DOHH2 (cell line): ENCODE measurements around the gene MAT1A.

Source experiments
- EZH2phosphoT487 ChIP-seq: fragments of 200-600 bp; sonication (generic); IDR thresholded peaks from 2 replicates; pipeline ENCODE4 v1.6.1; 2017; ENCODE audit warnings: borderline replicate concordance, mild to moderate bottlenecking, antibody characterized with exemption, low read length, moderate library complexity, mixed read lengths
- TF ChIP-seq, protein P1 (sequence below): fragments of 200-600 bp; sonication (generic); IDR thresholded peaks from one replicate; pipeline ENCODE4 v1.5.1; 2014; ENCODE audit warnings: antibody characterized with exemption, mild to moderate bottlenecking, low read depth, low read length; ENCODE audit not compliant: poor library complexity, severe bottlenecking

GRCh38 chr10:80323311-80323710 lies 33.9 kb upstream of the MAT1A start:
- TF ChIP-seq EZH2phosphoT487, result no peak
- TF ChIP-seq, protein P1, sequence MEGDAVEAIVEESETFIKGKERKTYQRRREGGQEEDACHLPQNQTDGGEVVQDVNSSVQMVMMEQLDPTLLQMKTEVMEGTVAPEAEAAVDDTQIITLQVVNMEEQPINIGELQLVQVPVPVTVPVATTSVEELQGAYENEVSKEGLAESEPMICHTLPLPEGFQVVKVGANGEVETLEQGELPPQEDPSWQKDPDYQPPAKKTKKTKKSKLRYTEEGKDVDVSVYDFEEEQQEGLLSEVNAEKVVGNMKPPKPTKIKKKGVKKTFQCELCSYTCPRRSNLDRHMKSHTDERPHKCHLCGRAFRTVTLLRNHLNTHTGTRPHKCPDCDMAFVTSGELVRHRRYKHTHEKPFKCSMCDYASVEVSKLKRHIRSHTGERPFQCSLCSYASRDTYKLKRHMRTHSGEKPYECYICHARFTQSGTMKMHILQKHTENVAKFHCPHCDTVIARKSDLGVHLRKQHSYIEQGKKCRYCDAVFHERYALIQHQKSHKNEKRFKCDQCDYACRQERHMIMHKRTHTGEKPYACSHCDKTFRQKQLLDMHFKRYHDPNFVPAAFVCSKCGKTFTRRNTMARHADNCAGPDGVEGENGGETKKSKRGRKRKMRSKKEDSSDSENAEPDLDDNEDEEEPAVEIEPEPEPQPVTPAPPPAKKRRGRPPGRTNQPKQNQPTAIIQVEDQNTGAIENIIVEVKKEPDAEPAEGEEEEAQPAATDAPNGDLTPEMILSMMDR, result no peak
